T-helper 2 cell treated with Interferon-gamma antibody and Interleukin-4, amounts not matched to agents 5 μg/mL and 100 μg/mL, for 36 hours (primary cell): ENCODE measurements around the gene HIPK1.
A peak's percentile ranks its signal among the peaks of the same experiment; 100 is the strongest.

Experiments
- DNase-seq: peaks from one replicate; pipeline ENCODE4 v3.0.0; 2021; ENCODE audit warnings: low spot score
- H3K27ac Mint-ChIP-seq: one replicate; pipeline ENCODE4 v1.8.0; 2021; ENCODE audit warnings: mild to moderate bottlenecking, mixed read lengths
- H3K27me3 Mint-ChIP-seq: one replicate; pipeline ENCODE4 v1.8.0; 2021; ENCODE audit warnings: low read depth, mixed read lengths
- H3K36me3 Mint-ChIP-seq: one replicate; pipeline ENCODE4 v1.8.0; 2021; ENCODE audit warnings: low read depth, mixed read lengths
- H3K4me1 Mint-ChIP-seq: one replicate; pipeline ENCODE4 v1.8.0; 2021; ENCODE audit warnings: low read depth, mixed read lengths
- H3K4me3 Mint-ChIP-seq: one replicate; pipeline ENCODE4 v1.8.0; 2022; ENCODE audit warnings: mild to moderate bottlenecking, moderate library complexity, mixed read lengths
- H3K9me3 Mint-ChIP-seq: one replicate; pipeline ENCODE4 v1.8.0; 2021; ENCODE audit warnings: mixed read lengths

The HIPK1 gene

DNA sequence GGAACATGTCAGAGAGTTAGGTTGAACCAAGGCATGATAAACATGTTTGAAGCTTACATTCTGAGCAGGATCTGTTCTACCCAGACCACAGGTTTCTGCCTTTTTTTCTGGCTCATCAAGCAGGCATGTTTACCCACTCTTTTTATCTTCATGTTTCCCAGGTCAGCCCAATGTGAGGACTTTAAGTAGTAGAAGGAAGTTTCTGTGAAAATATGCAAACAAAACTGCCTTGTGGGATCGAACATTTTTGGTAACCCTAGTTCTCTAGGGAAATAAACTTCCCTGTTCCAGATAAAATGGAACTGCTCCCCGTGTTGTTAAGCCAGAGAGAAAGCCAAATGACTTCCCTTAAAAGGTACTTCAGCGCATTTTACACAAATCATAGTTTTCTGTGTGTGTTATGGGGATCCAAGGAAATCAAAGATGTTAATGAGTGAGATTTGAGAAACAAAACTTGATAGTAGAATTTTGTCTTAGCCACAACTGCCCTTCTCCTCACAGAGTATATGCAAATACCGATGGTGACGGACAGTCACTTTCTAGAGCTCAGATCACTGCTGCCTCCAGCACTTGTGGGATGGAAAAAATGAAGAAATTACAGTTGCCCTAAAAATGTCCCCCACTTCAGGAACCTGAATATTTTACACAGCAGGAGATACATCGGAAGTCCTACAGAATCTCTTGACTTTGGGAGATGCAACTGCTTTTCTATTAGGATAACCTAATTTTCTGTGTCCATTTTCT lies 765 bp upstream of the HIPK1 start:
- Mint-ChIP-seq H3K4me1 (peaks cover 41% of the 10 kb centered on the region), H3K9me3 (no peaks in the 10 kb centered on the region), H3K27ac (peak overlapping the region; percentile 100), H3K36me3 (peaks cover 11% of the 10 kb centered on the region), H3K4me3 (peak overlapping the region; percentile 98), H3K27me3 (peaks cover 5% of the 10 kb centered on the region)
- no peak for DNase-seq

- Mint-ChIP-seq H3K9me3 (no peaks in the 10 kb centered on the region), H3K27ac (peak overlapping the region; percentile 98), H3K36me3 (peaks cover 21% of the 10 kb centered on the region), H3K27me3 (no peaks in the 10 kb centered on the region), H3K4me1 (peaks cover 52% of the 10 kb centered on the region), H3K4me3 (peak overlapping the region; percentile 95)
- peak; percentile 55 for DNase-seq
Observed at GRCh38 chr1:113929750-113930498, 800 bp downstream of the HIPK1 start.

DNA sequence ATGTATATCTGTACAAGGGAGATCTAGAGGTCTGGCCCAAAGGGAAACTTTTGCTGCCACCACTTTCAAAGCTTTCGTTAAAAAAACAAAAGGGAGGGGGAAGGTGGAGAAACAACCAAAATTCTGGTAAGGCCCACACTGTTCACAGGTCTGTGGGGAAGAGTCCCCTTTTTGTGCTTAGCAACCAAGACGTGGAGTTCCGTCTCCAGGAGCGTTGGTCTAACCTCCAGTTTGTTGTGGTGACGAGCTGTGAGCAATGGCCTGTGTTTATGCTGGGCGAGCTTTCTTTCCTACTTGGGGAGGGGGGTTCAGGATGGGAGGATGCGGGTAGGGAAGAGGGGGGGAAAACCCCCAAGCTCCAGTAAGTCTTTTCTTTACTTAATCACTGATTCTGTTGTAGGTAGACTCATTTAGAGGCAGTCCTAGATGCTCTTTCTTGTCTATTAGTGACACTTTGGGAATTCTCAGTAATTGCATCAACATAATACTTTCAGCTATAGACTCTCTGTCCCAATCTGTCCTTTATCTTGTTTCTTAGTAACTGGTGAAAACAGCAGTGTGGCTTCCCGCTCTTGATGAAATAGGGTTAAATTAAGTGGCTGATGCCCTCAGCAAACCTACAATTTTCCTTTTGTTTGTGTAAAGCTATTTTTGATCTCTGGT lies 1.5 kb downstream of the HIPK1 start:
- DNase-seq, result peak; percentile 83
- H3K36me3 Mint-ChIP-seq, result peaks cover 27% of the 10 kb centered on the region
- peak overlapping the region; percentile 98 for H3K27ac Mint-ChIP-seq
- H3K4me3 Mint-ChIP-seq, result peak overlapping the region; percentile 95
- no peaks in the 10 kb centered on the region for H3K27me3 Mint-ChIP-seq
- no peaks in the 10 kb centered on the region for H3K9me3 Mint-ChIP-seq
- H3K4me1 Mint-ChIP-seq, result peaks cover 58% of the 10 kb centered on the region

GRCh38 chr1:113931451-113931851 lies 2.3 kb downstream of the HIPK1 start:
- Mint-ChIP-seq H3K9me3 (no peaks in the 10 kb centered on the region), H3K36me3 (peaks cover 29% of the 10 kb centered on the region)
- DNase-seq, result no peak

GRCh38 chr1:113934006-113934405 lies 4.9 kb downstream of the HIPK1 start:
- DNase-seq, result no peak
- Mint-ChIP-seq H3K4me3 (peak overlapping the region; percentile 95), H3K27me3 (no peaks in the 10 kb centered on the region), H3K9me3 (no peaks in the 10 kb centered on the region), H3K36me3 (peaks cover 37% of the 10 kb centered on the region), H3K27ac (peak overlapping the region; percentile 85), H3K4me1 (peaks cover 68% of the 10 kb centered on the region)

More at GRCh38 chr1:113931451-113931851, 2.3 kb downstream of the HIPK1 start:
- peak overlapping the region; percentile 98 for H3K27ac Mint-ChIP-seq
- H3K4me1 Mint-ChIP-seq, result peaks cover 62% of the 10 kb centered on the region
- peak overlapping the region; percentile 95 for H3K4me3 Mint-ChIP-seq
- no peaks in the 10 kb centered on the region for H3K27me3 Mint-ChIP-seq

DNA sequence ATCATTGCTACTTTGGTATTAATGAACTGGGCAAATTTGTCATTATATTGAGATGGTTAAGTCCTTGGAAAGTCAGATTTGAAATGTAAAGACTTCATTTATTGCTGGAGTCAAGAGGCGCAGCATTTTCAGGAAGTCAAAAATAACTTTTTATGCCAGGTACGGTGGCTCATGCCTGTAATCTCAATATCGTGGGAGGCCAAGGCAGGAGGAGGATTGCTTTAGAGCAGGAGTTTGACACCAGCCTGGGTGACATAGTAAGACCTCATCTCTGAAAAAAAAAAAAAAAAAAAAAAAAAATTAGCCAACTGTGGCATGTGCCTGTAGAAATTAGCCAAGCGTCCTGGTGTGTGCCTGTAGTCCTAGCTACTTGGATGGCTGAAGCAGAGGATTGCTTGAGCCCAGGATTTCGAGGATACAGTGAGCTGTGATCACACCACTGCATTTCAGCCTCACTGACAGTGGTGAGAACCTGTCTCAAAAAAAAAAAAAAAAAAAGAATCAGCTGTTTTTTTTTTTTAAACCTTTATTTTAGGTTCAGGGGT lies 5.5 kb downstream of the HIPK1 start:
- peak overlapping the region; percentile 95 for H3K4me3 Mint-ChIP-seq
- H3K27me3 Mint-ChIP-seq, result no peaks in the 10 kb centered on the region

DNA sequence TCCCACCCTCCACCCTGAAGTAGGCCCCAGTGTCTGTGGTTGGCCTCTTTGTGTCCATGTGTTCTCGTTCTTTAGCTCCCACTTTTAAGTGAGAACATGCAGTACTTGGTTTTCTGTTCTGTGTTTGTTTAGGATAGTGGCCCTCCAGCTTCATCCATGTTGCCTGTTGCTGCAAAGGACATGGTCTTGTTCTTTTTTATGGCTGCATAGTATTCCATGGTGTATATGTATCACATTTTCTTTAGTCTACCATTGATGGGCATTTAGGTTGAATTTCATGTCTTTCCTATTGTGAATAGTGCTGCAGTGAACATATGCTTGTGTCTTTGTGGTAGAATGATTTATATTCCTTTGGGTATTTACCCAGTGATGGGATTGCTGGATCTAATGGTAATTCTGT lies 6.1 kb downstream of the HIPK1 start:
- H3K9me3 Mint-ChIP-seq, result no peaks in the 10 kb centered on the region
- H3K27me3 Mint-ChIP-seq, result no peaks in the 10 kb centered on the region
- H3K4me3 Mint-ChIP-seq, result no peak overlapping the region

More for the DNA sequence above, 5.5 kb downstream of the HIPK1 start:
- Mint-ChIP-seq H3K4me1 (peaks cover 73% of the 10 kb centered on the region), H3K27ac (no peak overlapping the region), H3K36me3 (peaks cover 37% of the 10 kb centered on the region), H3K9me3 (no peaks in the 10 kb centered on the region)
- DNase-seq, result no peak

GRCh38 chr1:113935970-113936369 lies 6.8 kb downstream of the HIPK1 start:
- DNase-seq, result no peak
- Mint-ChIP-seq H3K9me3 (no peaks in the 10 kb centered on the region), H3K27me3 (no peaks in the 10 kb centered on the region), H3K4me1 (peaks cover 80% of the 10 kb centered on the region), H3K36me3 (peaks cover 44% of the 10 kb centered on the region), H3K4me3 (no peak overlapping the region), H3K27ac (peak overlapping the region; percentile 22)

More for the DNA sequence above, 6.1 kb downstream of the HIPK1 start:
- H3K27ac Mint-ChIP-seq, result no peak overlapping the region
- H3K4me1 Mint-ChIP-seq, result peaks cover 78% of the 10 kb centered on the region
- DNase-seq, result no peak
- peaks cover 39% of the 10 kb centered on the region for H3K36me3 Mint-ChIP-seq

DNA sequence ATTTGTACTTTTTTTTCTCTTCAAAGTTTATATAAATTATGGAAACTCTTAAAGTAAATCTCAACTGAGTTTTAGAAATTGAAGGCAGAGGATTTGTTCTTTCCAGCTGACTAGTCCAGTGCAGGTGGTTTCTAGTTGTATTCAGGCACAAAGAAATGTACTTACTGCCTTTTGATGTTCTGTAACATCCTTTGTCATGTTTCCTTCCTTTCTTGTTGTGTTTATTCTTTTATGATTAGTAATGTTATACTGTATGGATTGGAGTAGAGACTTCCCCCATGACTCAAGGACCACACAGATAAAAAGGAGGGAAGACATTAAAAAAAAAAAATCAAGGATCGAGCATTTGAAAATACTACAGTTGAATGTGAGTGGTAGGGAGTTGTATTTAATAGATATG lies 8.0 kb downstream of the HIPK1 start:
- peak overlapping the region; percentile 21 for H3K4me3 Mint-ChIP-seq
- no peaks in the 10 kb centered on the region for H3K27me3 Mint-ChIP-seq
- peak overlapping the region; percentile 73 for H3K27ac Mint-ChIP-seq
- H3K9me3 Mint-ChIP-seq, result no peaks in the 10 kb centered on the region
- peaks cover 76% of the 10 kb centered on the region for H3K4me1 Mint-ChIP-seq
- H3K36me3 Mint-ChIP-seq, result peaks cover 52% of the 10 kb centered on the region
- no peak for DNase-seq

DNA sequence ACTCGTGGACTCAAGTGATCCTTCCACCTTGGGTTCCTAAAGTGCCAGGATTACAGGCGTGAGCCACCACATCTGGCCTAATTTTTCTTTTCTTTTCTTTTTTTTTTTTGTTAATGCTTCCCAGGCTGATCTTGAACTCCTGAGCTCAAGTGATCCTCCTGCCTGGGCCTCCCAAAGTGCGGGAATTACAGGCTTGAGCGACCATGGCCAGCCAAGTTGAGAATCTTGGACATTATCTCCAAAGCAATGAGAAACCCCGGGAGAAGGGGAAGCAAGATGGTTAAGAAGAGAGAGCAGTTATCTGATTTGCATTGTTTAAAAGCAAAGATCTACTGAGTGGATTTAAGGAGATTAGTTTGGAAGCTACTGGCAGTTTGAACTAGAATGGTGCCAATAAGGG lies 9.1 kb downstream of the HIPK1 start:
- H3K36me3 Mint-ChIP-seq, result peaks cover 52% of the 10 kb centered on the region
- DNase-seq, result no peak
- H3K9me3 Mint-ChIP-seq, result no peaks in the 10 kb centered on the region
- peak overlapping the region; percentile 16 for H3K4me3 Mint-ChIP-seq
- H3K4me1 Mint-ChIP-seq, result peaks cover 71% of the 10 kb centered on the region
- peak overlapping the region; percentile 59 for H3K27ac Mint-ChIP-seq
- H3K27me3 Mint-ChIP-seq, result no peaks in the 10 kb centered on the region

- peaks cover 63% of the 10 kb centered on the region for H3K4me1 Mint-ChIP-seq
- H3K27me3 Mint-ChIP-seq, result no peaks in the 10 kb centered on the region
- peak overlapping the region; percentile 82 for H3K4me3 Mint-ChIP-seq
- H3K36me3 Mint-ChIP-seq, result peaks cover 52% of the 10 kb centered on the region
- peak overlapping the region; percentile 80 for H3K27ac Mint-ChIP-seq
- peak; percentile 57 for DNase-seq
- no peaks in the 10 kb centered on the region for H3K9me3 Mint-ChIP-seq
Observed at GRCh38 chr1:113940365-113941244, 11.5 kb downstream of the HIPK1 start.

DNA sequence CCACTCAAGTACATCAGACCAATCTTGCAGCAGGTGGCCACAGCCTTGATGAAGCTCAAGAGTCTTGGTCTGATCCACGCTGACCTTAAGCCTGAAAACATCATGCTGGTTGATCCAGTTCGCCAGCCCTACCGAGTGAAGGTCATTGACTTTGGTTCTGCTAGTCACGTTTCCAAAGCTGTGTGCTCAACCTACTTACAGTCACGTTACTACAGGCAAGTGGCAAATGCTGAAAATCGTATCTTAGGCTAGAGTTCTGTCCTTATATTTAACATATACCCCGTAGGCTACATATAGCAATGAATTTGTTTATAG lies 12.1 kb downstream of the HIPK1 start:
- DNase-seq, result no peak
- H3K4me3 Mint-ChIP-seq, result peak overlapping the region; percentile 82
- peaks cover 53% of the 10 kb centered on the region for H3K36me3 Mint-ChIP-seq
- H3K4me1 Mint-ChIP-seq, result peaks cover 64% of the 10 kb centered on the region
- H3K27me3 Mint-ChIP-seq, result no peaks in the 10 kb centered on the region
- peak overlapping the region; percentile 80 for H3K27ac Mint-ChIP-seq
- no peaks in the 10 kb centered on the region for H3K9me3 Mint-ChIP-seq

DNA sequence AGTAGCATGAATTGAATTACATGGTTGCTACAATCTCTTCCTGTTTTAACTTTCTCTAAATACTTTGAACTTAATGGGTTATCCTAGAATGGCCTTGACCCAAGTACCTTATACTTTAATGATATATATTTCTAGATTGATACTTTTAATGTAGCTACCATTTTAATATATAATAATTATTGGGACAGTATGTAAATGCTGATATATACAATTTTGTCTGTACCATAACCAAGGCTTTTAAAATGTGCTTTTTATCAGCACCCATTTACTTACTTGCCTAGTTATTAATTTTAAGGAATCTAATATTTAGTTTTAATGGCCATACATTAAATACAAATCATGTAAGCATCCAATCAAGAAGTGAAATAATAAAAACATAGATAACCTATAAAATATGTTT lies 13.4 kb downstream of the HIPK1 start:
- peaks cover 50% of the 10 kb centered on the region for H3K36me3 Mint-ChIP-seq
- no peak for DNase-seq
- H3K4me1 Mint-ChIP-seq, result peaks cover 70% of the 10 kb centered on the region
- no peak overlapping the region for H3K4me3 Mint-ChIP-seq
- no peaks in the 10 kb centered on the region for H3K9me3 Mint-ChIP-seq
- no peaks in the 10 kb centered on the region for H3K27me3 Mint-ChIP-seq
- peak overlapping the region; percentile 16 for H3K27ac Mint-ChIP-seq
